ENCODE results near the gene RIMBP2.

DNA sequence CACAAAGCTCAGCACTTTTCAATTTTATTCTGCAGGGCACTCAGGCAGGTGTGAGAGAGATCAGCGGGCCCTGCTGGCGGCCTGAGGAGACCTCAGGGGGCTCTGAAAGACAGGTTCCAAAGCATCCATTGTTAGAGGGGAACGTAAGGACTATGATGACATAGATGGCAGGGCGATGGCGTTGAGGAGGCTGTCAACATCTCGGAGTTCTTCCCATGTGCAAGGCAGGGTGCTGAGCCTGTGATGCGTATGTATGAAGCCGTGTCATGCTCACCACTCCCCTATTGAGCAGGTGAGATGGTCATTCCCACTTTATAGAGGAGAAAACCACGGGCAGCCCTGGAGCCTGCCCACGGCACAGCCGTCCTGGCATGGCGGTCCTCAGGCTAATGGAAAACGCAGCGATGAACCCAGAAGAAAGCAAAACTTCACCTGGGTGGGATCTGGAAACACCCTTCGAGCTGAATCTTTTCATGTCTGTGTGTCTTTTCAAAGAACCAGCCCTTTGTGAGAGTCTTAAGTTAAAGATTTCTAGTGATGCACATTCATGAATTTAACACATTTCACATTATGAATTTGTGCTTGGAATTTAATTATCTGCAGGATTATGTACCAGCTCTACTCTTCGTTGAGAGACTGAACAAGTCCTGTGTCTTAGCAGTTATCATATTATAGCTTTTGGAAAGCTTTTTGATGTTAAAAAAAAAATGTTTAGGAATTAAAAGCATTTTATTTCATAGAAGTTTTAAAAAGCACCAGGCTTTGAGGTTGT is 64.7 kb downstream of the RIMBP2 start:
- TF ChIP-seq, protein P1, sequence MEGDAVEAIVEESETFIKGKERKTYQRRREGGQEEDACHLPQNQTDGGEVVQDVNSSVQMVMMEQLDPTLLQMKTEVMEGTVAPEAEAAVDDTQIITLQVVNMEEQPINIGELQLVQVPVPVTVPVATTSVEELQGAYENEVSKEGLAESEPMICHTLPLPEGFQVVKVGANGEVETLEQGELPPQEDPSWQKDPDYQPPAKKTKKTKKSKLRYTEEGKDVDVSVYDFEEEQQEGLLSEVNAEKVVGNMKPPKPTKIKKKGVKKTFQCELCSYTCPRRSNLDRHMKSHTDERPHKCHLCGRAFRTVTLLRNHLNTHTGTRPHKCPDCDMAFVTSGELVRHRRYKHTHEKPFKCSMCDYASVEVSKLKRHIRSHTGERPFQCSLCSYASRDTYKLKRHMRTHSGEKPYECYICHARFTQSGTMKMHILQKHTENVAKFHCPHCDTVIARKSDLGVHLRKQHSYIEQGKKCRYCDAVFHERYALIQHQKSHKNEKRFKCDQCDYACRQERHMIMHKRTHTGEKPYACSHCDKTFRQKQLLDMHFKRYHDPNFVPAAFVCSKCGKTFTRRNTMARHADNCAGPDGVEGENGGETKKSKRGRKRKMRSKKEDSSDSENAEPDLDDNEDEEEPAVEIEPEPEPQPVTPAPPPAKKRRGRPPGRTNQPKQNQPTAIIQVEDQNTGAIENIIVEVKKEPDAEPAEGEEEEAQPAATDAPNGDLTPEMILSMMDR (IDR thresholded peaks at IDR 0.05; ENCODE audit: low read depth, low read length) = no peak
- TF ChIP-seq POLR2A (IDR thresholded peaks at IDR 0.05; ENCODE audit: extremely low read depth, insufficient read length) = no peak
